H1 (cell line): Measurements from ENCODE around the gene ZBED1. TPM values are rescaled to one million over a fixed set of nuclear protein-coding genes. Genes with fewer than 3 reads are reported as not detected.

ENCODE experiments used
- CTCF ChIA-PET: fragments of 300-600 bp; sonication (Branson Sonifier 250); formaldehyde crosslinking; loops from one replicate; lab custom pipeline; 2021; ENCODE audit not compliant: partially characterized antibody; lab: Charles Lee
- POLR2A ChIA-PET: fragments of 300-600 bp; sonication (Branson Sonifier 250); formaldehyde crosslinking; loops from one replicate; lab custom pipeline; 2021; ENCODE audit warnings: inconsistent platforms; ENCODE audit not compliant: partially characterized antibody; lab: Charles Lee
- DNase-seq, 2 experiments: peaks; one replicate each; pipeline versions ENCODE4 v3.0.0 to v3.0.0-alpha.2; 2010 to 2022; ENCODE audit warnings: low spot score in 2 of 2, low read depth in 1 of 2, mixed read lengths in 1 of 2
- FAIRE-seq: peaks from 2 replicates; lab custom pipeline; 2011; peaks lifted over from hg19 to GRCh38; lab: Jason Lieb, UNC
- H2AFZ ChIP-seq: 2 replicates; pipeline ENCODE4 v1.8.1; 2012; ENCODE audit warnings: low read length, inconsistent platforms
- H2AK5ac ChIP-seq: 2 replicates; pipeline ENCODE4 v1.6.1; 2013; ENCODE audit warnings: low read depth, low read length
- H2BK120ac ChIP-seq: replicated peaks from 2 replicates; pipeline ENCODE3; 2013; ENCODE audit warnings: low read depth, low read length, inconsistent platforms
- H2BK12ac ChIP-seq: 2 replicates; pipeline ENCODE4 v1.6.1; 2013; ENCODE audit warnings: low read depth, low read length
- H2BK15ac ChIP-seq: 2 replicates; pipeline ENCODE4 v1.6.1; 2013; ENCODE audit warnings: low read length
- H2BK20ac ChIP-seq: 2 replicates; pipeline ENCODE4 v1.6.1; 2013; ENCODE audit warnings: low read length
- H2BK5ac ChIP-seq: 2 replicates; pipeline ENCODE4 v1.6.1; 2013; ENCODE audit warnings: low read depth, low read length
- H3K14ac ChIP-seq: 2 replicates; pipeline ENCODE4 v1.6.1; 2013; ENCODE audit warnings: inconsistent platforms; ENCODE audit not compliant: insufficient read length
- H3K18ac ChIP-seq: 2 replicates; pipeline ENCODE4 v1.6.1; 2013; ENCODE audit warnings: low read length; ENCODE audit errors: extremely low read depth
- H3K23ac ChIP-seq: 2 replicates; pipeline ENCODE4 v1.6.1; 2013; ENCODE audit warnings: inconsistent platforms; ENCODE audit not compliant: insufficient read length
- H3K23me2 ChIP-seq: 2 replicates; pipeline ENCODE4 v1.6.1; 2013; ENCODE audit warnings: low read depth, low read length
- H3K27ac ChIP-seq: 2 replicates; pipeline ENCODE4 v1.6.1; 2011; ENCODE audit warnings: low read depth, low read length, inconsistent platforms
- H3K27me3 ChIP-seq, 4 experiments: replicated peaks in 1 of 4; 1 replicate in 1 of 4; 2 replicates in 3 of 4; pipeline versions ENCODE4 v1.6.1 to v1.8.1; 2011 to 2013; ENCODE audit warnings: low read length in 3 of 4, mild to moderate bottlenecking in 3 of 4, inconsistent platforms in 2 of 4, mixed read lengths in 2 of 4, moderate library complexity in 1 of 4; ENCODE audit not compliant: control insufficient read depth in 3 of 4, insufficient read depth in 3 of 4; ENCODE audit errors: extremely low read depth in 1 of 4
- H3K36me3 ChIP-seq, 4 experiments: 2 replicates each; pipeline versions ENCODE4 v1.6.1 to v1.8.1; 2011 to 2013; ENCODE audit warnings: mild to moderate bottlenecking in 4 of 4, low read length in 3 of 4, moderate library complexity in 2 of 4, control low read depth in 1 of 4, inconsistent platforms in 1 of 4; ENCODE audit not compliant: insufficient read depth in 4 of 4, control insufficient read depth in 2 of 4
- H3K4ac ChIP-seq: replicated peaks from 2 replicates; pipeline ENCODE3; 2013; ENCODE audit warnings: low read length, low read depth, mixed read lengths, inconsistent platforms; ENCODE audit not compliant: insufficient read length
- H3K4me1 ChIP-seq, 4 experiments: replicated peaks in 1 of 4; 1 replicate in 1 of 4; 2 replicates in 3 of 4; pipeline versions ENCODE4 v1.6.1 to v1.8.1; 2011 to 2013; ENCODE audit warnings: low read length in 3 of 4, inconsistent platforms in 2 of 4, mixed read lengths in 1 of 4; ENCODE audit not compliant: insufficient read depth in 4 of 4, control insufficient read depth in 3 of 4
- H3K4me2 ChIP-seq, 2 experiments: 2 replicates each; pipeline versions ENCODE4 v1.6.1 to v1.8.1; 2011 to 2013; ENCODE audit warnings: low read depth in 2 of 2, low read length in 2 of 2, control low read depth in 1 of 2, inconsistent platforms in 1 of 2, mild to moderate bottlenecking in 1 of 2; ENCODE audit not compliant: insufficient read depth in 1 of 2
- H3K4me3 ChIP-seq, 4 experiments: fragments of 200-600, 300-600 bp in 1 of 4; sonication (generic), shearing (Covaris generic), sonication (Bioruptor Twin) in 1 of 4; 2 replicates each; pipeline versions ENCODE4 v1.5.1 to v1.8.1; 2011 to 2016; ENCODE audit warnings: low read length in 4 of 4, low read depth in 3 of 4, control low read depth in 2 of 4, inconsistent platforms in 2 of 4, mild to moderate bottlenecking in 2 of 4, mixed read lengths in 1 of 4, moderate library complexity in 1 of 4; ENCODE audit not compliant: insufficient read depth in 2 of 4; ENCODE audit errors: extremely low read depth in 1 of 4
- H3K56ac ChIP-seq: replicated peaks from 2 replicates; pipeline ENCODE3; 2013; ENCODE audit warnings: low read depth, mild to moderate bottlenecking, mixed read lengths, low read length, inconsistent platforms; ENCODE audit not compliant: insufficient read length
- H3K79me1 ChIP-seq: 2 replicates; pipeline ENCODE4 v1.6.1; 2013; ENCODE audit warnings: low read depth, low read length, control low read depth
- H3K79me2 ChIP-seq, 2 experiments: 2 replicates each; pipeline versions ENCODE4 v1.6.1 to v1.8.1; 2012 to 2013; ENCODE audit warnings: low read length in 2 of 2, mild to moderate bottlenecking in 2 of 2, inconsistent platforms in 1 of 2; ENCODE audit not compliant: insufficient read depth in 2 of 2, control insufficient read depth in 1 of 2
- H3K9ac ChIP-seq, 4 experiments: replicated peaks in 1 of 4; 1 replicate in 1 of 4; 2 replicates in 3 of 4; pipeline versions ENCODE4 v1.6.1 to v1.8.1; 2011 to 2013; ENCODE audit warnings: low read depth in 3 of 4, low read length in 3 of 4, control low read depth in 2 of 4, mild to moderate bottlenecking in 2 of 4, moderate library complexity in 2 of 4, inconsistent platforms in 1 of 4; ENCODE audit errors: extremely low read depth in 1 of 4
- H3K9me3 ChIP-seq, 2 experiments: 2 replicates each; pipeline versions ENCODE4 v1.6.1 to v1.8.1; 2012 to 2013; ENCODE audit warnings: mild to moderate bottlenecking in 2 of 2, moderate library complexity in 2 of 2, control low read depth in 1 of 2, inconsistent platforms in 1 of 2, low read depth in 1 of 2, low read length in 1 of 2, mixed read lengths in 1 of 2; ENCODE audit not compliant: insufficient read depth in 2 of 2
- H4K20me1 ChIP-seq, 2 experiments: replicated peaks in 1 of 2; 2 replicates each; pipeline versions ENCODE3 to v1.8.1; 2011 to 2013; ENCODE audit warnings: inconsistent platforms in 2 of 2, low read length in 2 of 2, mild to moderate bottlenecking in 1 of 2; ENCODE audit not compliant: insufficient read depth in 2 of 2, control insufficient read depth in 1 of 2
- H4K5ac ChIP-seq: 2 replicates; pipeline ENCODE4 v1.6.1; 2013; ENCODE audit warnings: low read length, low read depth, mixed read lengths, inconsistent platforms; ENCODE audit not compliant: insufficient read length
- H4K8ac ChIP-seq: 2 replicates; pipeline ENCODE4 v1.8.0; 2013; ENCODE audit warnings: mild to moderate bottlenecking, moderate library complexity, low read length, inconsistent platforms; ENCODE audit not compliant: insufficient read depth; ENCODE audit errors: extremely low read depth
- H4K91ac ChIP-seq: replicated peaks from 2 replicates; pipeline ENCODE3; 2013; ENCODE audit warnings: low read length, mixed read lengths, inconsistent platforms; ENCODE audit not compliant: insufficient read length
- CEBPB ChIP-seq: IDR thresholded peaks from 2 replicates; pipeline ENCODE4 v1.6.1; 2012; ENCODE audit warnings: low read depth, low read length
- CHD1 ChIP-seq: IDR thresholded peaks from 2 replicates; pipeline ENCODE4 v1.6.1; 2012; ENCODE audit warnings: low read depth, low read length, improper control_type of control experiment
- CHD2 ChIP-seq: IDR thresholded peaks from 2 replicates; pipeline ENCODE4 v1.6.1; 2012; ENCODE audit warnings: low read length, improper control_type of control experiment
- CREB1 ChIP-seq: IDR thresholded peaks from 2 replicates; pipeline ENCODE4 v1.6.1; 2012; ENCODE audit warnings: inconsistent platforms
- EZH2 ChIP-seq: fragments of 200-600 bp; sonication (generic); IDR thresholded peaks from 2 replicates; pipeline ENCODE4 v1.7.1; 2012; ENCODE audit warnings: low read depth, mild to moderate bottlenecking, moderate library complexity, low read length, inconsistent platforms; ENCODE audit not compliant: severe bottlenecking
- POU5F1 ChIP-seq: IDR thresholded peaks from 2 replicates; pipeline ENCODE4 v1.6.1; 2011; ENCODE audit warnings: low read depth, mild to moderate bottlenecking, low read length, moderate library complexity
- RFX5 ChIP-seq: IDR thresholded peaks from 2 replicates; pipeline ENCODE4 v1.6.1; 2011; ENCODE audit warnings: low read depth, low read length, improper control_type of control experiment, borderline replicate concordance
- SAP30 ChIP-seq: fragments of 300-600 bp; sonication (generic); IDR thresholded peaks from 2 replicates; pipeline ENCODE4 v1.7.1; 2012; ENCODE audit warnings: low read length, moderate library complexity, mild to moderate bottlenecking, inconsistent platforms; ENCODE audit not compliant: insufficient read depth, insufficient replicate concordance
- SIX5 ChIP-seq: IDR thresholded peaks from 2 replicates; pipeline ENCODE4 v1.6.1; 2011; ENCODE audit warnings: mild to moderate bottlenecking, low read depth, low read length
- SP1 ChIP-seq: IDR thresholded peaks from 2 replicates; pipeline ENCODE4 v1.6.1; 2011; ENCODE audit warnings: low read depth, low read length
- SP4 ChIP-seq: IDR thresholded peaks from 2 replicates; pipeline ENCODE4 v1.6.1; 2012; ENCODE audit warnings: low read length, inconsistent platforms
- SRF ChIP-seq: IDR thresholded peaks from 2 replicates; pipeline ENCODE4 v1.6.1; 2011; ENCODE audit warnings: mild to moderate bottlenecking, low read depth, low read length, moderate library complexity
- SUZ12 ChIP-seq: fragments of 200-600 bp; sonication (generic); IDR thresholded peaks from 2 replicates; pipeline ENCODE4 v1.6.1; 2012; ENCODE audit warnings: mild to moderate bottlenecking, inconsistent platforms, low read length, moderate library complexity, mixed read lengths
- WGBS, 2 experiments: shearing (Covaris generic) in 1 of 2; methylation state at CpG; one replicate each; pipeline versions ENCODE4 v1.1.6 to v1.1.7; 2013 to 2015; ENCODE audit warnings: low lambda C conversion rate in 2 of 2, mixed read lengths in 2 of 2, inconsistent platforms in 1 of 2, low coverage in 1 of 2, missing lambda C conversion rate in 1 of 2; ENCODE audit not compliant: insufficient replicate concordance in 2 of 2, insufficient coverage in 1 of 2, insufficient read length in 1 of 2; ENCODE audit errors: extremely low coverage in 1 of 2, missing lambda C conversion rate in 1 of 2; 5-methylcytosine and 5-hydroxymethylcytosine counted together
- polyA plus RNA-seq, 7 experiments: library from polyadenylated mRNA; depleted of rRNA in 3 of 7; stranded (reverse) in 5 of 7; unstranded in 2 of 7; fragments of >200 nt in 5 of 7; fragments of 200-250 nt in 2 of 7; gene quantifications; 1 replicate in 5 of 7; 2 replicates in 1 of 7; 4 replicates in 1 of 7; pipeline versions ENCODE4 v1.2.1 to v1.2.3, GENCODE V29; 2011 to 2013; ENCODE audit warnings: missing spikeins in 2 of 7, mixed read lengths in 2 of 7
- total RNA-seq: library from RNA; stranded (reverse); fragmentation: NEBNext Ultra II Directional; extraction: Animal tissue kit (Norgen Biotek cat#: 25700); gene quantifications from 2 replicates; pipeline ENCODE4 v1.2.1, GENCODE V29; 2021

Gene ZBED1
- total and polyA plus RNA-seq, 2 of the 8 experiments (the other 6 are each of a cell fraction or from before 2014, with no cell fraction given) = 28.5 to 45.8 TPM

DNA sequence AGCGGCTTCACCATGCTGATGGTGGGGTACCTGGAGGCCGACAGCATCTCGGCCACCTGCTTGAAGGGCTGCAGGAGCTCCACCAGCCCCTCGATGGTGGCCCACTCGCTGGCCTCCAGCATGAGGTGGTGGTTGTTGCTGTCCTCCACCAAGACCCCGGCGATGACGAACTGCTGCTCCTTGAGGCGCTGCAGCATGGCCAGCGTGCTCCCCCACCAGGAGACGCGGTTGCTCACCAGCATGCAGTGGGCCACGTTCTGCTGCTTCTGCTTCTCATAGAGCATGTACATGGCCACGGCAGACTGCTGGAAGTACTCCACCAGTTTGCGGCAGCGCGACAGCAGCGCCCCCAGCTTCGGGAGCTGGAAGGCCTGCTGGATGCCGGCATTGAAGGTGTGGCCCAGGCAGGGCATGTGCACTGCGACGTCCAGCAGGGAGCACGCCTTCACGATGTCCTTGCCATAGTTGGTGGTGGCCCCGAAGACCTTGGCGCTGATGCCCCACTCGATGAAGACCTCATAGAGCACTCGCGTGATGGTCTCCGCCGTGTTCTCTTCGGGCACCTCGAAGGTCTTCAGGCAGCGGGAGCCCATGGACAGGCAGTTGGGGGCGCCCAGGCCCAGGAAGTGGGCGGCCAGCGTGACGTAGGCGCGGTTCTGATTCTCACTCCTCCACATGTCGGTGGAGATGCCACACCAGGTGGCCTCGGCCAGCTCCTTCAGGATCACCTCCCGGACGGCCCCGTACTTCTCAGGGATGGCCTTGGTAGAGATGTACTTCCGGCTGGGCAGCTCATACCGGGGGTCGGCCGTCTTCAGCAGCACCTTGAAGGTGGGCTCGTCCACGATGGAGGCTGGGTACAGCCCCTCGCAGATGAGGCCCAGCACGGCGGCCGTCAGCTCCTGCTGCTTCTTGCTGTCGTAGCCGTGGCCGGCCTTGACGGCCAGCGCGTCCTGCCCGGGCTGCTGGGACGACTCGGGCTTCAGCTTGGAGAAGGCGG is 11.0 kb downstream of the ZBED1 start:
- peaks cover 0 to 85% of the 10 kb centered on the region in 2 experiments; a peak in 2 of 4 replicates for H3K79me2 ChIP-seq

More for the DNA sequence above, 11.0 kb downstream of the ZBED1 start:
- Histone ChIP-seq H3K27ac (no peak overlapping the region), H4K91ac (no peak overlapping the region), H2BK5ac (no peak overlapping the region), H3K9ac (no peak overlapping the region), H3K36me3 (peaks cover 10 to 57% (median 36%) of the 10 kb centered on the region in 4 experiments; a peak in 7 of 8 replicates), H3K18ac (no peak overlapping the region), H2BK120ac (no peak overlapping the region), H3K4me3 (no peak overlapping the region), H3K4me2 (no peak overlapping the region), H2BK12ac (no peak overlapping the region), H3K56ac (no peak overlapping the region), H3K4ac (no peak overlapping the region), H3K27me3 (no peaks in the 10 kb centered on the region), H3K4me1 (peaks cover 4 to 11% (median 6%) of the 10 kb centered on the region in 4 experiments), H2AFZ (no peak overlapping the region), H3K79me1 (peaks cover 20% of the 10 kb centered on the region), H2BK20ac (no peak overlapping the region), H3K23ac (no peak overlapping the region), H2BK15ac (no peak overlapping the region), H3K23me2 (peaks cover 2% of the 10 kb centered on the region; the same call in 1 of the 2 replicates), H4K5ac (no peak overlapping the region), H4K20me1 (peaks cover 12 to 20% of the 10 kb centered on the region in 2 experiments), H2AK5ac (no peak overlapping the region), H4K8ac (no peak overlapping the region; the same call in 1 of the 2 replicates), H3K9me3 (no peaks in the 10 kb centered on the region), H3K14ac (no peak overlapping the region)
- FAIRE-seq = no peak
- ChIA-PET CTCF (no interaction called here), POLR2A (no interaction called here)
- no peak for DNase-seq
- TF ChIP-seq EZH2 (no peak), CHD1 (no peak), RFX5 (no peak), SIX5 (no peak), SP4 (no peak), SP1 (no peak), SUZ12 (no peak), CREB1 (no peak), CHD2 (no peak), CEBPB (no peak), POU5F1 (no peak), SAP30 (no peak), SRF (no peak)
- WGBS, 2 experiments = 95% methylated on average over 65 of the region's 65 CpGs; no CpG with 5 or more reads in 1 of the 2 experiments
